ENCODE data around the gene INSYN2B.

DNA sequence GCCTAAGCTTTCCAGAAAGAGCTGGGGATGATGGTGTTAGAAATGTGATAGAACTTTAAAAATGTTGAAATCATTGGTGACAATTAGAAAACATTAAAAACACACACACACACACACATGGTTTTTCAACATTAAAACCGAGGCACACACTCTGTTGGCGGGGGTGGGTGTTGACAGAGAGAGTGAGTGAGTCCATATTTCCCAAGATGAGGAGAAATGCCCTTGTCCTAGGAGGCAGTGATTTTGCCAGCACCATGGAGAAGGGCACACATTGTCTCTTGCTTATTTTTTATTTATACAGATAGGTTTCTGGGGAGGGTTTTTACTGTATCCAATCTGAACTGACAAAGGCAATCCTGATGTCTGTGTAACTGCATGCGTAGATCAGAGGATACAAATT is 152.5 kb downstream of the INSYN2B start:
- TF ChIP-seq, protein P1, sequence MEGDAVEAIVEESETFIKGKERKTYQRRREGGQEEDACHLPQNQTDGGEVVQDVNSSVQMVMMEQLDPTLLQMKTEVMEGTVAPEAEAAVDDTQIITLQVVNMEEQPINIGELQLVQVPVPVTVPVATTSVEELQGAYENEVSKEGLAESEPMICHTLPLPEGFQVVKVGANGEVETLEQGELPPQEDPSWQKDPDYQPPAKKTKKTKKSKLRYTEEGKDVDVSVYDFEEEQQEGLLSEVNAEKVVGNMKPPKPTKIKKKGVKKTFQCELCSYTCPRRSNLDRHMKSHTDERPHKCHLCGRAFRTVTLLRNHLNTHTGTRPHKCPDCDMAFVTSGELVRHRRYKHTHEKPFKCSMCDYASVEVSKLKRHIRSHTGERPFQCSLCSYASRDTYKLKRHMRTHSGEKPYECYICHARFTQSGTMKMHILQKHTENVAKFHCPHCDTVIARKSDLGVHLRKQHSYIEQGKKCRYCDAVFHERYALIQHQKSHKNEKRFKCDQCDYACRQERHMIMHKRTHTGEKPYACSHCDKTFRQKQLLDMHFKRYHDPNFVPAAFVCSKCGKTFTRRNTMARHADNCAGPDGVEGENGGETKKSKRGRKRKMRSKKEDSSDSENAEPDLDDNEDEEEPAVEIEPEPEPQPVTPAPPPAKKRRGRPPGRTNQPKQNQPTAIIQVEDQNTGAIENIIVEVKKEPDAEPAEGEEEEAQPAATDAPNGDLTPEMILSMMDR (IDR thresholded peaks at IDR 0.05; ENCODE audit: low read length), result no peak
- TF ChIP-seq EZH2 (IDR thresholded peaks at IDR 0.05; ENCODE audit: borderline replicate concordance, low read length), result no peak

All from OCI-LY1 (cell line).